Uterus (tissue), 4 donors: ENCODE data around the gene CAPZB. TPM values are rescaled to one million over a fixed set of nuclear protein-coding genes. Genes with fewer than 3 reads are reported as not detected.

ENCODE experiments used
- DNase-seq, 2 donors: peaks; one replicate each; pipeline ENCODE4 v3.0.0-alpha.2; 2019 to 2020
- H3K27ac ChIP-seq, 2 donors: fragments of 200-600 bp; sonication (generic); 1 replicate in 1 of 2; 2 replicates in 1 of 2; pipeline ENCODE4 v1.5.1; 2016 to 2018
- H3K27me3 ChIP-seq, 2 donors: fragments of 200-600 bp; sonication (generic); one replicate each; pipeline ENCODE4 v1.5.1; 2018 to 2019; ENCODE audit warnings: control low read depth in 1 of 2
- H3K36me3 ChIP-seq, 2 donors: fragments of 200-600 bp; sonication (generic); one replicate each; pipeline ENCODE4 v1.5.1; 2019; ENCODE audit warnings: control low read depth in 1 of 2
- H3K4me1 ChIP-seq, 2 donors: fragments of 200-600 bp; sonication (generic); one replicate each; pipeline ENCODE4 v1.5.1; 2018 to 2019; ENCODE audit warnings: control low read depth in 1 of 2
- H3K4me3 ChIP-seq, 2 donors: fragments of 200-600 bp; sonication (generic); 1 replicate in 1 of 2; 2 replicates in 1 of 2; pipeline ENCODE4 v1.5.1; 2018 to 2019; ENCODE audit warnings: mild to moderate bottlenecking in 1 of 2
- H3K9me3 ChIP-seq, 2 donors: fragments of 200-600 bp; sonication (generic); one replicate each; pipeline ENCODE4 v1.5.1; 2019; ENCODE audit warnings: control low read depth in 1 of 2
- POLR2A ChIP-seq, 2 donors: fragments of 450-650 bp; IDR thresholded peaks; one replicate each; pipeline ENCODE4 v1.6.1; 2016; ENCODE audit warnings: antibody characterized with exemption in 2 of 2, mild to moderate bottlenecking in 1 of 2, moderate library complexity in 1 of 2
- intact Hi-C: fragments of 100-400 bp; cut with DNase I; formaldehyde crosslinking; loops from one replicate; pipeline ENCODE4 v1.15.1; 2023; ENCODE audit warnings: low total_unique reads
- total RNA-seq, 4 donors: library from RNA; depleted of rRNA in 3 of 4; stranded (reverse); fragments of >200 nt in 3 of 4; gene quantifications; one replicate each; pipeline versions ENCODE4 v1.1.0 to v1.2.4, GENCODE V29; 2014 to 2023
- TF ChIP-seq, protein P1 (sequence below), 4 experiments: fragments of 200-600 bp in 2 of 4; fragments of 450-650 bp in 2 of 4; sonication (generic) in 2 of 4; IDR thresholded peaks; one replicate each; pipeline ENCODE4 v1.5.1; 2016 to 2019; ENCODE audit warnings: antibody characterized with exemption in 4 of 4, mild to moderate bottlenecking in 2 of 4, moderate library complexity in 1 of 4
- donor health status: DM: yes; HTN: yes; CAD: no.

The CAPZB gene
- total RNA-seq, 4 donors from 2014 or later: 94.4 to 281 (median 141) TPM

DNA sequence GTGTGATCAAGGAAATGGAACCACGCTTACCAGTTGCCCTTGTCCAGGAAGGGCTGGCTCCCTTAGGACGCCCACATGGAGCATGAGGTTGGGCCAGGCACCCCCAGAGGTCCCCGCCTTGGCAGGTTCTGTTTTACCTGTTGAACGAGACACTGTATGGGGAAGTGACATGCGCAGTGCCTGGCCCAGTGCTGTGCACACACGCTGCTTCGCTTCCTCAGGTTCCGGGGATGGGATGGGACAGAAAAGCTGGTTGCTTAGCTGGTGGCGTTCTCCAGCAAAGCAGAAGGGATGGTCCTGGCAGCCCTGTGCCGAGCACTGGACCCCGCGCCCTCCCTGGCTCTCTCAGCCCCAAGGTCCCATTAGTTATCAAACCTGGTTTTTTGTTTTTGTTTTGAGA lies 152.5 kb downstream of the CAPZB start:
- Histone ChIP-seq H3K9me3 (no peaks in the 10 kb centered on the region), H3K4me3 (no peak overlapping the region), H3K27ac (no peak overlapping the region), H3K36me3 (no peaks in the 10 kb centered on the region), H3K4me1 (no peaks in the 10 kb centered on the region), H3K27me3 (no peaks in the 10 kb centered on the region)
- intact Hi-C loops: no loop called here
- DNase-seq: no peak
- TF ChIP-seq POLR2A (IDR thresholded peaks at IDR 0.05): no peak
- TF ChIP-seq, protein P1, sequence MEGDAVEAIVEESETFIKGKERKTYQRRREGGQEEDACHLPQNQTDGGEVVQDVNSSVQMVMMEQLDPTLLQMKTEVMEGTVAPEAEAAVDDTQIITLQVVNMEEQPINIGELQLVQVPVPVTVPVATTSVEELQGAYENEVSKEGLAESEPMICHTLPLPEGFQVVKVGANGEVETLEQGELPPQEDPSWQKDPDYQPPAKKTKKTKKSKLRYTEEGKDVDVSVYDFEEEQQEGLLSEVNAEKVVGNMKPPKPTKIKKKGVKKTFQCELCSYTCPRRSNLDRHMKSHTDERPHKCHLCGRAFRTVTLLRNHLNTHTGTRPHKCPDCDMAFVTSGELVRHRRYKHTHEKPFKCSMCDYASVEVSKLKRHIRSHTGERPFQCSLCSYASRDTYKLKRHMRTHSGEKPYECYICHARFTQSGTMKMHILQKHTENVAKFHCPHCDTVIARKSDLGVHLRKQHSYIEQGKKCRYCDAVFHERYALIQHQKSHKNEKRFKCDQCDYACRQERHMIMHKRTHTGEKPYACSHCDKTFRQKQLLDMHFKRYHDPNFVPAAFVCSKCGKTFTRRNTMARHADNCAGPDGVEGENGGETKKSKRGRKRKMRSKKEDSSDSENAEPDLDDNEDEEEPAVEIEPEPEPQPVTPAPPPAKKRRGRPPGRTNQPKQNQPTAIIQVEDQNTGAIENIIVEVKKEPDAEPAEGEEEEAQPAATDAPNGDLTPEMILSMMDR (IDR thresholded peaks at IDR 0.05): no peak

DNA sequence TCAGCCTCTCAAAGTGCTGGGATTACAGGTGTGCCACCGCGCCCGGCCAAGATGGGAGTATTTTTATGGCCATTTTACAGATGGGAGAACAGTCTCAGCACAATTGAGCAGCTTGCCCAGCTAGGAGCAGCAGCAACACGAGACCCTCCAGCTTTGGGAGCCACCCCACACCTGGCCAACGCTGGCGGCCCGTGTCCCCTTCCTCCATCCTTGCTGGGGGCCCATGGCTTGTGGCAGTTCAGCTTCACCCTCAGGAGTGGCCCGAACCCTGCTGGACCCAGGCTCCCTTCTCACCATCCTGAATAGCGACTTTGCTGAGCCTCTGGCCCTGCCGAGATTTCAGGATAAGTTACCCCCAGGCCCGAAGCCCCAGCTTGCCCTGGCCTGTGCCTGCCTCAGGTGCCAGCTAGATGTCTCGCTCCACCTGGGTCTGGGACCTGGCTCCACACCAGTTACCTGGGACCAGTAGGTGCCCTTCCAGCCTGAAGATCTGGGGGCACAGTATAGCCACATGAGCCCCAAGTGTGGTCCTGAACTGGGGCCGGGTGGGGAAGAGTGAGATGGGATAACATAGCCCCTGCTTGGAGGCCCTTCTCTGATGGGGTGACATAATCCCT lies 154.0 kb downstream of the CAPZB start:
- H3K27me3 ChIP-seq: no peaks in the 10 kb centered on the region
- no peak overlapping the region for H3K27ac ChIP-seq
- no peaks in the 10 kb centered on the region for H3K36me3 ChIP-seq
- no peak for DNase-seq
- intact Hi-C loops: no loop called here
- H3K4me1 ChIP-seq: no peaks in the 10 kb centered on the region
- H3K9me3 ChIP-seq: no peaks in the 10 kb centered on the region
- no peak overlapping the region for H3K4me3 ChIP-seq
- TF ChIP-seq, protein P1 (IDR thresholded peaks at IDR 0.05): no peak

DNA sequence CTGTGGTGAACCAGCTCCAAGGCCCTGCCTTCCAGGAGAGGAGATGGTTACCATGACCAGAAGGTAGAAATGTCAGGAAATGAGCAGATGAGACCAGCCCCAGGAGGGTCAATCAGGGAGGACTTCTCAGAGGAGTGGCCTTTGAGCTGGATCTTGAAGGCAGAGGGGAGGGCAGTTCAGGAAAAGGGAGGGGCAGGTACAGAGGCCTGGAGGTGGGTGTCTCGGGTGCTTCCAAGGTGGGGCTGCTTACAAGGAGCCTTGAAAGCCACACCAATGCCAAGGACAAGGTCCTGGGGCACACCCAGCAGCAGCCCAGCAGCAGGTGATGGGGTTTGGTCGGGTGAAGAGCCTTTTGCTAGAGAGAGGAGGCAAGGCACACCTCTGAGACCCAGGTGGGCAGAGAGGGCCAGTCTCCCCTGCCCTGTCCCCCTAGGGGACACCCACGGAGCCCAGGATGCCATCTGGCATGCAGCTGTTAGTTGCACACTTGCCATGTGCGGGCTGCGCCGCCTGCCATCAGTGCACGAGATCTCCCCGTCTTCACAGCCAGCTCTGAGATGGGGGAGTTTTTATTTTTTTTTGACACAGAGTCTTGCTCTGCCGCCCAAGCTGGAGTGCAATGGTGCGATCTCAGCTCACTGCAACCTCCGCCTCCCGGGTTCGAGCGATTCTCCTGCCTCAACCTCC lies 154.7 kb downstream of the CAPZB start:
- H3K36me3 ChIP-seq: no peaks in the 10 kb centered on the region
- H3K9me3 ChIP-seq: no peaks in the 10 kb centered on the region
- no peaks in the 10 kb centered on the region for H3K4me1 ChIP-seq
- DNase-seq: no peak
- H3K4me3 ChIP-seq: no peak overlapping the region
- no peaks in the 10 kb centered on the region for H3K27me3 ChIP-seq
- TF ChIP-seq, protein P1 (IDR thresholded peaks at IDR 0.05): no peak
- TF ChIP-seq POLR2A (IDR thresholded peaks at IDR 0.05): no peak
- H3K27ac ChIP-seq: no peak overlapping the region
- intact Hi-C loops: no loop called here

DNA sequence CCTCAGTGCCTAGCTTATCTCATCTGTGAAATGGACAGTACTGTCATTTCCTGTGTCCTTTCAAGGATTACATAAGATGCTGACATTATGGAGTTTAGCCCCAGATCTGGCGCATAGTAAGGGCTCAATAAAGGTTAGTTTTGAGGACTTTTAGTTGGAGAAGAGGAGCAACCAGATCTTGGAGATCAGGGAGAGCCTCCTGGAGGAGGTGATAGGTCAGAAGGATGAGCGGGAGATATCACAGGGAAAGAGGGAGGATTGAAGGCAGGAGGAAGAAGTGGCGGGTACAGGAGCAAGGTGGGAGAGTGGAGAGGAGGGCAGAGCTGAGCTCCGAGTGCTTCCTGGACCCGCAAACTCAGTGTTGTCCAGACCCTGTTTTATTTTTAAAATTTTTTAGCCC lies 155.7 kb downstream of the CAPZB start:
- H3K4me3 ChIP-seq: no peak overlapping the region
- H3K4me1 ChIP-seq: no peaks in the 10 kb centered on the region

DNA sequence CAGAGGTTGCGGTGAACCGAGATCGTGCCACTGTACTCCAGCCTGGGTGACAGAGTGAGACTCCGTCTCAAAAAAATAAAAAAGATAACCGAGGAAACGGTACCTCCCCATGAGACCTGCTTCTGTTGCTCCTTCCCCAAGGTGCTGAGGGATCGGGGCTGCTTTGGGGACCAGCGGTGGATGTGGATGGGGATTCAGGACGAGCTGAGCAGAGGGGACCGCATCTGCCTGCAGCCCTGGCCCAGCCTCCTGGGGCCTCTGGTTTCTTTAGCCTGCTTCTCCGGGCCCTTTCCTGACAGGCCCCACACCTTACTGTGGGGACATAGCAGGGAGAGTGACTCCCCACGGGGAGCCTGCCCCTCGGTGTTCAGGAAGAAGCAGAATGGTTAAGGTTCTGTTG lies 156.2 kb downstream of the CAPZB start:
- Histone ChIP-seq H3K36me3 (no peaks in the 10 kb centered on the region), H3K27ac (no peak overlapping the region), H3K4me3 (no peak overlapping the region), H3K4me1 (no peaks in the 10 kb centered on the region), H3K27me3 (no peaks in the 10 kb centered on the region), H3K9me3 (no peaks in the 10 kb centered on the region)
- DNase-seq: no peak
- intact Hi-C loops: no loop called here
- TF ChIP-seq, protein P1 (IDR thresholded peaks at IDR 0.05): no peak
- no peak for TF ChIP-seq POLR2A (IDR thresholded peaks at IDR 0.05)

More for the DNA sequence above, 155.7 kb downstream of the CAPZB start:
- no peak for DNase-seq
- no peaks in the 10 kb centered on the region for H3K27me3 ChIP-seq
- TF ChIP-seq, protein P1 (IDR thresholded peaks at IDR 0.05): no peak
- TF ChIP-seq POLR2A (IDR thresholded peaks at IDR 0.05): no peak
- H3K9me3 ChIP-seq: no peaks in the 10 kb centered on the region
- H3K36me3 ChIP-seq: no peaks in the 10 kb centered on the region
- intact Hi-C loops: no loop called here
- H3K27ac ChIP-seq: no peak overlapping the region
